ENCODE measurements around the gene NEBL.

The NEBL gene

DNA sequence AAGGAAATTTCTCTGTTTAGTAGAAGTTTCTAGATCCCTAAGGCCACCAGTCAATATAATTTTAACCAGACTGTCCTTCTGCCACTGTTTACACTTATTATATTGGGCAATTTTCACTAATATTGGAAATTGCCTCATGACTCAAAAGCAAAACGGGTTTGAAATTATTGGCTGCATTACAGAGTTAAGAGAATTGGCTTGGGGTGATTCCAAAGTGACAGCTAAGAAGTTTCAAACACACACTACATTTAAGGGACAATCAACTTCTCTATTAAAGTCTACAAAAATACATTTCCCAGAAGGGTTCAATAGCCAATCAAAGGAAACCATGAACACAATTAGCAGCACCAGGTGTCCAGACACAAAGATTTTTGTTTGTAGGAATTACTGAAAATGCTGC is 111.9 kb downstream of the NEBL start:
- ChIA-PET CTCF (no interaction called here), POLR2A (no interaction called here)
- TF ChIP-seq, protein P1, sequence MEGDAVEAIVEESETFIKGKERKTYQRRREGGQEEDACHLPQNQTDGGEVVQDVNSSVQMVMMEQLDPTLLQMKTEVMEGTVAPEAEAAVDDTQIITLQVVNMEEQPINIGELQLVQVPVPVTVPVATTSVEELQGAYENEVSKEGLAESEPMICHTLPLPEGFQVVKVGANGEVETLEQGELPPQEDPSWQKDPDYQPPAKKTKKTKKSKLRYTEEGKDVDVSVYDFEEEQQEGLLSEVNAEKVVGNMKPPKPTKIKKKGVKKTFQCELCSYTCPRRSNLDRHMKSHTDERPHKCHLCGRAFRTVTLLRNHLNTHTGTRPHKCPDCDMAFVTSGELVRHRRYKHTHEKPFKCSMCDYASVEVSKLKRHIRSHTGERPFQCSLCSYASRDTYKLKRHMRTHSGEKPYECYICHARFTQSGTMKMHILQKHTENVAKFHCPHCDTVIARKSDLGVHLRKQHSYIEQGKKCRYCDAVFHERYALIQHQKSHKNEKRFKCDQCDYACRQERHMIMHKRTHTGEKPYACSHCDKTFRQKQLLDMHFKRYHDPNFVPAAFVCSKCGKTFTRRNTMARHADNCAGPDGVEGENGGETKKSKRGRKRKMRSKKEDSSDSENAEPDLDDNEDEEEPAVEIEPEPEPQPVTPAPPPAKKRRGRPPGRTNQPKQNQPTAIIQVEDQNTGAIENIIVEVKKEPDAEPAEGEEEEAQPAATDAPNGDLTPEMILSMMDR (IDR thresholded peaks at IDR 0.05; ENCODE audit: control extremely low read depth, extremely low read depth, low read depth, missing control alignments), result no peak

DNA sequence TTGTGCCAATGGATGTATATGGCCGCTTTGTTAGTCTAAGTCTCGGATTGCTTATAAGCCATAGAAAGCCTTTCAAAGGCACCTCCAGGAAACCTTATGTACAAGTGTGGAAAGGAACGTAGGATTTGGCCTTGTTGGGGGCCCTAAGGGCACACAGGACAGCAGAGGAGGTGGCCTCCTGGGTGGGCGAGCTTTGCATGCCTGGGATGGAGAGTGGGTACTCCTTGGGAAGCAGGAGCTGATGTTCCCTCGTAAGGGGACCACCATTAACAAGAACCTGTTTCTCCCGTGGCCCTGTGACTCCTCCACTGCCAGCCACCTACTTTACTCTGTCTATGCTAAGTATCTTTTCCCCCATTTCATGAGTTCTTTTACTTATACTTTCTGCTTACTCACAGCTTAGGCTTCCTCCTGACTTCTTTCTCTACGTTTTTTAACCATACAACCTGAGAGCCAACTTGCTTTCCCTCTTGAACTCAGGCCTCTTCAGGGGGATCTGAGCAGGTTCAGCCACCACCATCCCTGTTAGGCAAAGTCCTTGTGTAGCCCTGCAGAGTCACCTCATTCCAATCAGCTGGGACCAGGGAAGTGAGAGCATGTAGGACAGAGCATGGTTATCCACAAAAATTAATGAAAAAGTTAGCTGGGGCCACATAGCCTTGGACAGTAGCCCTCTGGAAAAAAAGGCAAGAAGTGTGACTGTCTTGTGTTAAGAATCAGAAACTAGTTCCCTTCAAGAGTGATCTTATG is 118.9 kb downstream of the NEBL start:
- CTCF ChIA-PET, result interaction anchor here (1.9 kb wide), 1 partner anchor 9 kb away, joined by 6 read pairs; no protein-coding TSS in a partner anchor
- TF ChIP-seq, protein P1 (IDR thresholded peaks at IDR 0.05; ENCODE audit: control extremely low read depth, extremely low read depth, low read depth, missing control alignments), result no peak
- no peak for DNase-seq (ENCODE audit: extremely low spot score)
- POLR2A ChIA-PET, result no interaction called here

More for the DNA sequence above, 111.9 kb downstream of the NEBL start:
- no peak for DNase-seq (ENCODE audit: extremely low spot score)

DNA sequence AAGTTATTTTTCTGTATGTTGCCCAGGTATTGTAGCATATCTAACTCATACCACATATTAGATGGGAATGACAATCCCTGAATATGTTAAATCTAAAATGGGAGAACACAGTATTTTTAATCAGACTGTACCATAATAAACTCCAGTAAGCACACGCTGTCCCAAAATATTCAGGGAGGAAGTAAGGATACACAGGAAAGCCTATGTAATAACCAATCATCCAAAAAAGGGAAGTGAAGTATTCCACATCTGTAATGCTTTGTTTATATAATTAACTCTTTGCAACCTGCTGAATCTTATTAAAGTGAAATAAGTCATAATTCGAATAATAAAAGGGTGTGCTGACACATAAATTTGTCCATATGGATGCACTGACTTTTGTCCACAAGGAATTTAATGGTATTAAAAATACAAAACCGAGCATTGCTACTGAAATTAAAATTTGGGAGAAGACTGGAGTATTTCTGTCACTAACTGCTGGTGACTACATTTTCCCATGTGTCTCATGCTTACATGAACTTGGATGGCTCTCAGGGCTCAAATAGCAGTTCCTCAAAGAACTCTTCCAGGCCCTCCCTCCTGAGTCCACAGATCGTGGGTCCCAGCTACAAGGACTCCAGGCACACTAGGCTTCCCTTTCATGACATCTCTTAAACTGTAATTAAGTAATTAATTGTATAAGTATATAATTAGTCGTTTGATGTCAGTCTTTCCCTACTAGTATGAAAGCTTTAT is 120.6 kb downstream of the NEBL start:
- TF ChIP-seq, protein P1 (IDR thresholded peaks at IDR 0.05; ENCODE audit: control extremely low read depth, extremely low read depth, low read depth, missing control alignments), result no peak
- CTCF ChIA-PET, result interaction anchor here (1.9 kb wide), 1 partner anchor 8 kb away, joined by 6 read pairs; no protein-coding TSS in a partner anchor
- POLR2A ChIA-PET, result no interaction called here
- DNase-seq (ENCODE audit: extremely low spot score), result no peak

DNA sequence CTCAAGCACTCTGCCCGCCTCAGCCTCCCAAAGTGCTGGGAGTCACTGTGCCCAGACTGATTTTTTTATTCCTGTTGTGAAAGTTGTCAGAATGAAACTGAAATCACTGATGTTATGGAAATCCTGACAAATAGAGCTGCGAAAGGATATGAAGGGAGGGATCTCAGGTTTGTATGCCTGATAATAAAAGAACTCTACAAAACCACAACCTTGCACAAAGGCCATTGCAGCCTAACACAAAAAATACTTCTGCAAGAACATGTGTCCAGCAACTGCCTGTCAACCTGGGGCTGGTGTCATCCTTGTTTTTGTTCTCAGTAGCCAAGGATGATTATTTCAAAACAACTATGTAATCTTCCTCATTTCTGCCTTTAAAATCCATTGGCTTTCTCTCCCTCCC is 126.1 kb downstream of the NEBL start:
- no peak for DNase-seq (ENCODE audit: extremely low spot score)
- POLR2A ChIA-PET, result no interaction called here
- TF ChIP-seq, protein P1 (IDR thresholded peaks at IDR 0.05; ENCODE audit: control extremely low read depth, extremely low read depth, low read depth, missing control alignments), result no peak
- CTCF ChIA-PET, result no interaction called here

DNA sequence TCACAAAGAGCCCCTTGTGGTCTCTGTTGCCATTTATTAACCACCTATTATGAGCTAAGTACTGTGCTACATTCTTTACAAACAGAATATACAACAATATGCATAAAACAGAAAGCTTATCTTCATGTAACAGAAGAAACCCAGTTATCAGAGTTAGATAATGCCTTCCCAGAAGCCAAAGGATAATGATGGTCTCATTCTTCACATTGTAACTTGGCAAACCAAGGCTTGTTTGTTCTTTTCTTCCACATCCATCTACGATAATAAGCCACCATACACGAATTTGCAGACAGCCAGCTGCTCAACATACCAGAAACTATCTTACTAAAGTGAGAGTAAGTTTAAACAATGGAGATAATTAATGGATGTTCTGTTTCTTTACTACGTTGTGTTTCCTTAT is 127.6 kb downstream of the NEBL start:
- ChIA-PET CTCF (interaction anchor here (2.0 kb wide), 1 partner anchor 8 kb away, joined by 6 read pairs; no protein-coding TSS in a partner anchor), POLR2A (no interaction called here)
- no peak for DNase-seq (ENCODE audit: extremely low spot score)

DNA sequence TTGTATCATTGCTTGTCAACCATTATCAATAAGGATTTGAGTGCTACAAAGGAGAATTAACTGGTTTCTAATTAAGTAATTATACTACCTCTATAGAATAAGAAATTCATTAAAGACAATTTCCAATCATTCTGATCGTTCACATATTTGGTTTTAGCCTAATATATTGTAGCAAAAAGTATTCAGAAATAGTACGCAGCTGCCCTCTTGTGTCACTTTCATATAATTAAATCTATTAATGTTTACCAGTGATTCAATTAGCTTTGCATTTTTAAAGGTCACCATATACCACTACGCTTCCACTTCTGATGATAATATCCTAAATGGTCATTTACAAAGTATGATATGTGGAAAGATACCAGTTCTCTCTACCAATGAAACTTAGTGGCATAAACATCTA is 128.3 kb downstream of the NEBL start:
- POLR2A ChIA-PET, result no interaction called here
- CTCF ChIA-PET, result interaction anchor here (2.0 kb wide), 1 partner anchor 9 kb away, joined by 6 read pairs; no protein-coding TSS in a partner anchor
- DNase-seq (ENCODE audit: extremely low spot score), result no peak
- TF ChIP-seq, protein P1 (IDR thresholded peaks at IDR 0.05; ENCODE audit: control extremely low read depth, extremely low read depth, low read depth, missing control alignments), result no peak

More for the DNA sequence above, 127.6 kb downstream of the NEBL start:
- TF ChIP-seq, protein P1 (IDR thresholded peaks at IDR 0.05; ENCODE audit: control extremely low read depth, extremely low read depth, low read depth, missing control alignments), result no peak

Measured in GM10248 (cell line).